GM12878 (cell line): ENCODE results near the gene MAP3K4. TPM values are rescaled to one million over a fixed set of nuclear protein-coding genes. Genes with fewer than 3 reads are reported as not detected.

Source experiments
- ATAC-seq: fragments of 200-7000 bp; cut with Tn5 transposase; 3 replicates; pipeline ENCODE4 v1.9.1; 2020; ENCODE audit warnings: mild to moderate bottlenecking, moderate library complexity
- BruUV-seq: library from RNA; stranded (reverse); fragments of 400-500 nt; replicated peaks from 2 replicates; lab custom pipeline; 2021; lab: Mats Ljungman, UMichigan
- CTCF ChIA-PET: fragments of 300-600 bp; sonication (Branson Sonifier 250); formaldehyde crosslinking; extraction: SDS; loops from one replicate; lab custom pipeline; 2021; ENCODE audit warnings: inconsistent platforms; lab: Yijun Ruan, JAX
- POLR2A ChIA-PET: fragments of 350-600 bp; formaldehyde crosslinking; extraction: SDS; loops from one replicate; lab custom pipeline; 2021; ENCODE audit warnings: inconsistent platforms; lab: Charles Lee
- RAD21 ChIA-PET: fragments of 300-600 bp; sonication (Branson Sonifier 250); formaldehyde crosslinking; loops from one replicate; lab custom pipeline; 2023; ENCODE audit warnings: antibody characterized with exemption; ENCODE audit not compliant: unreplicated experiment; lab: Charles Lee
- SMC1A ChIA-PET: fragments of 300-600 bp; sonication (Branson Sonifier 250); formaldehyde crosslinking; loops from one replicate; lab custom pipeline; 2023; ENCODE audit not compliant: unreplicated experiment, uncharacterized antibody; lab: Charles Lee
- DNase-seq: peaks from one replicate; pipeline ENCODE4 v3.0.0-alpha.2; 2011; ENCODE audit warnings: low read depth, low spot score
- FAIRE-seq: peaks from 3 replicates; lab custom pipeline; 2011; peaks lifted over from hg19 to GRCh38; lab: Jason Lieb, UNC
- H2AFZ ChIP-seq: 2 replicates; pipeline ENCODE4 v1.6.0; 2011; ENCODE audit warnings: low read depth, low read length, control low read depth; ENCODE audit not compliant: control insufficient read depth
- H3K27ac ChIP-seq: 2 replicates; pipeline ENCODE4 v1.5.1; 2011; ENCODE audit warnings: control low read depth; ENCODE audit not compliant: control insufficient read depth, insufficient read depth
- H3K27me3 ChIP-seq, 2 experiments: replicated peaks in 1 of 2; 2 replicates each; pipeline versions ENCODE4 v1.6.0 to v1.6.1; 2011; ENCODE audit warnings: low read length in 1 of 2; ENCODE audit not compliant: control insufficient read depth in 2 of 2, insufficient read depth in 2 of 2
- H3K36me3 ChIP-seq, 2 experiments: 2 replicates each; pipeline ENCODE4 v1.5.1; 2011; ENCODE audit warnings: low read length in 1 of 2; ENCODE audit not compliant: control insufficient read depth in 2 of 2, insufficient read depth in 2 of 2
- H3K4me1 ChIP-seq: 2 replicates; pipeline ENCODE4 v1.6.1; 2011; ENCODE audit warnings: mild to moderate bottlenecking, low read length, moderate library complexity, mixed read lengths; ENCODE audit not compliant: control insufficient read depth, insufficient read depth
- H3K4me2 ChIP-seq: 2 replicates; pipeline ENCODE4 v1.6.0; 2011; ENCODE audit warnings: control low read depth; ENCODE audit not compliant: control insufficient read depth, insufficient read depth
- H3K4me3 ChIP-seq: fragments of 200-600 bp; sonication (generic); 2 replicates; pipeline ENCODE4 v1.5.1; 2016
- H3K79me2 ChIP-seq: 2 replicates; pipeline ENCODE4 v1.6.0; 2011; ENCODE audit warnings: low read length; ENCODE audit not compliant: control insufficient read depth, insufficient read depth
- H3K9ac ChIP-seq: 2 replicates; pipeline ENCODE4 v1.8.0; 2011; ENCODE audit warnings: low read length, control low read depth, mixed read lengths; ENCODE audit not compliant: control insufficient read depth, insufficient read depth
- H3K9me3 ChIP-seq: replicated peaks from 3 replicates; pipeline ENCODE4 v1.5.1; 2011; ENCODE audit warnings: mild to moderate bottlenecking, low read length; ENCODE audit not compliant: control insufficient read depth, insufficient read depth
- H4K20me1 ChIP-seq: 2 replicates; pipeline ENCODE4 v1.6.0; 2011; ENCODE audit not compliant: control insufficient read depth, insufficient read depth
- ASH2L ChIP-seq: fragments of 300-600, 200-600 bp; sonication (generic); IDR thresholded peaks from 2 replicates; pipeline ENCODE4 v1.6.1; 2017; ENCODE audit warnings: low read depth, mild to moderate bottlenecking, borderline replicate concordance
- CBX3 ChIP-seq: fragments of 200-600 bp; sonication (generic); IDR thresholded peaks from 2 replicates; pipeline ENCODE4 v1.6.1; 2016; ENCODE audit warnings: low read depth, borderline replicate concordance
- KAT2A ChIP-seq: conservative IDR thresholded peaks from 2 replicates; pipeline ENCODE4 v1.6.1; 2011; ENCODE audit warnings: low read depth, low read length; ENCODE audit not compliant: control insufficient read depth
- POLR2AphosphoS2 ChIP-seq: IDR thresholded peaks from 2 replicates; pipeline ENCODE4 v1.6.1; 2011; ENCODE audit warnings: low read depth, mild to moderate bottlenecking, low read length, improper control_type of control experiment, moderate library complexity
- SIN3A ChIP-seq: IDR thresholded peaks from 2 replicates; pipeline ENCODE4 v1.6.1; 2012; ENCODE audit warnings: low read depth, low read length, improper control_type of control experiment
- SMC3 ChIP-seq: IDR thresholded peaks from 2 replicates; pipeline ENCODE4 v1.6.1; 2011; ENCODE audit warnings: low read length, improper control_type of control experiment, borderline replicate concordance
- SRF ChIP-seq, 2 experiments: IDR thresholded peaks; 2 replicates each; pipeline ENCODE4 v1.6.1; 2011; ENCODE audit warnings: low read depth in 2 of 2, low read length in 2 of 2, mild to moderate bottlenecking in 1 of 2, moderate library complexity in 1 of 2
- TCF12 ChIP-seq: IDR thresholded peaks from 2 replicates; pipeline ENCODE4 v1.6.1; 2011; ENCODE audit warnings: low read depth, mild to moderate bottlenecking, low read length
- ZNF592 ChIP-seq: fragments of 450-650 bp; IDR thresholded peaks from 2 replicates; pipeline ENCODE4 v1.6.1; 2017; ENCODE audit warnings: mild to moderate bottlenecking, moderate library complexity
- WGBS: methylation state at CpG from one replicate; pipeline ENCODE4 v1.1.6; 2016; ENCODE audit warnings: low lambda C conversion rate; ENCODE audit not compliant: insufficient replicate concordance, insufficient coverage; ENCODE audit errors: missing lambda C conversion rate; 5-methylcytosine and 5-hydroxymethylcytosine counted together
- in situ Hi-C: fragments of 300-500 bp; cut with MboI; formaldehyde crosslinking; loops from 9 replicates; pipeline ENCODE4 v1.14.3; 2018; ENCODE audit warnings: mixed read lengths
- intact Hi-C: fragments of 100-400 bp; cut with micrococcal nuclease; formaldehyde crosslinking; loops from one replicate; pipeline ENCODE4 v1.14.2; 2022; ENCODE audit not compliant: unreplicated experiment
- polyA plus RNA-seq, 11 experiments: library from polyadenylated mRNA; depleted of rRNA in 4 of 11; unstranded in 6 of 11; stranded (reverse) in 5 of 11; fragments of >200 nt; fragmentation: Nextera tagmentation in 4 of 11; fragmentation: Illumina TruSeq in 1 of 11; extraction: Ambion mirVana in 4 of 11; extraction: Trizol in 1 of 11; gene quantifications; 1 replicate in 1 of 11; 2 replicates in 10 of 11; pipeline versions ENCODE4 v1.2.1 to v1.2.3, GENCODE V29; 2011 to 2016; ENCODE audit warnings: inconsistent platforms in 2 of 11, missing spikeins in 2 of 11, low read depth in 1 of 11
- total RNA-seq, 4 experiments: library from RNA; depleted of rRNA in 3 of 4; stranded (reverse); fragments of >200 nt in 3 of 4; fragmentation: Illumina TruSeq in 1 of 4; extraction: Trizol in 1 of 4; gene quantifications; 2 replicates each; pipeline versions ENCODE4 v1.2.1 to v1.2.3, GENCODE V29; 2013 to 2021
- TF ChIP-seq, protein P1 (sequence below): fragments of 450-650 bp; IDR thresholded peaks from 2 replicates; pipeline ENCODE4 v1.6.1; 2018; ENCODE audit warnings: borderline replicate concordance, mild to moderate bottlenecking; ENCODE audit not compliant: partially characterized antibody

The MAP3K4 gene
- total and polyA plus RNA-seq, 10 of the 15 experiments (the other 5 are each of a cell fraction or from before 2014, with no cell fraction given): 14.0 to 44.5 (median 23.1) TPM

GRCh38 chr6:160949531-160949930 is 42.0 kb upstream of the MAP3K4 start (continued):
- no peak for TF ChIP-seq ZNF592
- TF ChIP-seq ASH2L: no peak
- no peak for TF ChIP-seq CBX3
- TF ChIP-seq SIN3A: no peak
- TF ChIP-seq SMC3: no peak
- no peak for TF ChIP-seq SRF (IDR thresholded peaks at IDR 0.05; ENCODE audit: low read depth in 2 of 2, low read length in 2 of 2)
- no peak for TF ChIP-seq POLR2AphosphoS2

DNA sequence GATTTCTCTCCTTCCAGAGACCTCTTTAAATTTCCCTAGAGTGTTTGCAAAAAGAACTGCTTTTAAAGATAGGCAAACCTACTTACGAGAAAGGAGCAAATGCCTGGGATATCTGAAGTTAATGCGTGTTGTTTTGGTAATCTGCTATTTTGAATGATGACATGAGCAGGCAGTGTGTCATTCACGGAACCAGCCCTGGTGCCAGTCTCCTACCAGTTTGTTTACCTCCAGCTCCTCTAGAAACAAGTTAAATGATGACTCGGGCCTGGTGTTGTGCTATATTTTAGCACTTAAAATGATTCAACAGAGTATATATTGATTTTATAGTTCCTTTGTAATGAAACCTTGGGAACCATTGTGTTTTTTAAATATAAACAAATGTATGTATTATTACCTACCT is 41.1 kb upstream of the MAP3K4 start:
- SMC1A ChIA-PET: no interaction called here
- Histone ChIP-seq H3K4me2 (no peak overlapping the region), H2AFZ (no peak overlapping the region), H3K27me3 (no peaks in the 10 kb centered on the region), H3K27ac (no peak overlapping the region), H3K9me3 (no peaks in the 10 kb centered on the region), H3K9ac (no peak overlapping the region), H3K4me1 (no peaks in the 10 kb centered on the region), H3K36me3 (no peaks in the 10 kb centered on the region), H3K4me3 (no peak overlapping the region), H3K79me2 (no peaks in the 10 kb centered on the region), H4K20me1 (no peaks in the 10 kb centered on the region)
- intact Hi-C loops: no loop called here
- BruUV-seq: no TSS peak
- CTCF ChIA-PET: interaction anchor here (2.0 kb wide), 1 partner anchor 20 kb away, joined by 7 read pairs; no protein-coding TSS in a partner anchor
- ATAC-seq (no peak), FAIRE-seq (no peak), DNase-seq (no peak)
- WGBS: 24% methylated on average over 4 of the region's 4 CpGs
- POLR2A ChIA-PET: no interaction called here
- TF ChIP-seq TCF12 (no peak), KAT2A (no peak)
- TF ChIP-seq, protein P1, sequence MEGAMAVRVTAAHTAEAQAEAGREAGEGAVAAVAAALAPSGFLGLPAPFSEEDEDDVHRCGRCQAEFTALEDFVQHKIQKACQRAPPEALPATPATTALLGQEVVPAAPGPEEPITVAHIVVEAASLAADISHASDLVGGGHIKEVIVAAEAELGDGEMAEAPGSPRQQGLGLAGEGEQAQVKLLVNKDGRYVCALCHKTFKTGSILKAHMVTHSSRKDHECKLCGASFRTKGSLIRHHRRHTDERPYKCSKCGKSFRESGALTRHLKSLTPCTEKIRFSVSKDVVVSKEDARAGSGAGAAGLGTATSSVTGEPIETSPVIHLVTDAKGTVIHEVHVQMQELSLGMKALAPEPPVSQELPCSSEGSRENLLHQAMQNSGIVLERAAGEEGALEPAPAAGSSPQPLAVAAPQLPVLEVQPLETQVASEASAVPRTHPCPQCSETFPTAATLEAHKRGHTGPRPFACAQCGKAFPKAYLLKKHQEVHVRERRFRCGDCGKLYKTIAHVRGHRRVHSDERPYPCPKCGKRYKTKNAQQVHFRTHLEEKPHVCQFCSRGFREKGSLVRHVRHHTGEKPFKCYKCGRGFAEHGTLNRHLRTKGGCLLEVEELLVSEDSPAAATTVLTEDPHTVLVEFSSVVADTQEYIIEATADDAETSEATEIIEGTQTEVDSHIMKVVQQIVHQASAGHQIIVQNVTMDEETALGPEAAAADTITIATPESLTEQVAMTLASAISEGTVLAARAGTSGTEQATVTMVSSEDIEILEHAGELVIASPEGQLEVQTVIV: no peak
- in situ Hi-C loops: no loop called here
- RAD21 ChIA-PET: no interaction called here
